T-helper 17 cell (primary cell): ENCODE results near the gene NDUFA6. TPM values are rescaled to one million over a fixed set of nuclear protein-coding genes. Genes with fewer than 3 reads are reported as not detected.
A peak's percentile ranks its signal among the peaks of the same experiment; 100 is the strongest.
"Not testable (repeated sequence)": the region's sequence is repeated elsewhere in the genome, so short reads cannot be mapped to it uniquely, and the experiment has no call there.

Experiments
- ATAC-seq: fragments of 150-1000 bp; cut with Tn5 transposase; 2 replicates; pipeline ENCODE4 v1.10.0; 2021; ENCODE audit warnings: mild to moderate bottlenecking, moderate library complexity
- DNase-seq, 3 donors: peaks; one replicate each; pipeline versions ENCODE4 v3.0.0 to v3.0.0-alpha.2; 2020 to 2021
- H3K9me3 ChIP-seq: one replicate; pipeline ENCODE4 v1.7.0; 2013; ENCODE audit warnings: low read length, mild to moderate bottlenecking; ENCODE audit not compliant: control insufficient read depth, poor library complexity, severe bottlenecking
- H3K27ac Mint-ChIP-seq: one replicate; pipeline ENCODE4 v1.8.0; 2022; ENCODE audit warnings: mild to moderate bottlenecking, moderate library complexity, mixed read lengths
- H3K27me3 Mint-ChIP-seq: one replicate; pipeline ENCODE4 v1.8.0; 2022; ENCODE audit warnings: mixed read lengths
- H3K36me3 Mint-ChIP-seq: one replicate; pipeline ENCODE4 v1.8.0; 2022; ENCODE audit warnings: low read depth, mixed read lengths
- H3K4me1 Mint-ChIP-seq: one replicate; pipeline ENCODE4 v1.8.0; 2022; ENCODE audit warnings: mild to moderate bottlenecking, mixed read lengths
- H3K4me3 Mint-ChIP-seq: one replicate; pipeline ENCODE4 v1.8.0; 2022; ENCODE audit warnings: mild to moderate bottlenecking, moderate library complexity, mixed read lengths
- total RNA-seq, 4 donors: library from RNA in 2 of 4; stranded (reverse) in 2 of 4; gene quantifications; one replicate each; pipeline ENCODE4 v1.2.3 and lab custom pipeline; 2022 to 2026

NDUFA6 gene
- total RNA-seq (10 to 100 TPM; 47.6 to 59.1 TPM), total RNA-seq (lab: John Stamatoyannopoulos, UW) (38.0 to 97.6 reads per million in 2 donors)

GRCh38 chr22:42090596-42091454 is at the start of gene NDUFA6:
Gene NDUFA6 (minus strand): TSS chr22:42090772. CDS start chr22:42090744, 28 bp downstream.
- Mint-ChIP-seq H3K27me3 (no peaks in the 10 kb centered on the region), H3K4me1 (peaks cover 24% of the 10 kb centered on the region), H3K27ac (peak within 1 kb of the TSS; percentile 95), H3K36me3 (peaks cover 4% of the 10 kb centered on the region), H3K4me3 (peak within 1 kb of the TSS; percentile 97)
- no peaks in the 10 kb centered on the region for H3K9me3 ChIP-seq
- peak; percentile 89 for ATAC-seq
- peak; percentile 94 to 98 (median 95) for DNase-seq

GRCh38 chr22:42140153-42140552 is 49.6 kb upstream of the NDUFA6 start:
- not testable (repeated sequence) for ATAC-seq, H3K36me3 Mint-ChIP-seq, H3K27ac Mint-ChIP-seq, DNase-seq, H3K27me3 Mint-ChIP-seq, H3K4me1 Mint-ChIP-seq, H3K4me3 Mint-ChIP-seq, H3K9me3 ChIP-seq

GRCh38 chr22:42139508-42139907 is 48.9 kb upstream of the NDUFA6 start:
- not testable (repeated sequence) for H3K4me1 Mint-ChIP-seq, DNase-seq, H3K4me3 Mint-ChIP-seq, H3K27me3 Mint-ChIP-seq, H3K9me3 ChIP-seq, H3K27ac Mint-ChIP-seq, H3K36me3 Mint-ChIP-seq, ATAC-seq

GRCh38 chr22:42138972-42139371 is 48.4 kb upstream of the NDUFA6 start:
- Mint-ChIP-seq H3K36me3 (no peaks in the 10 kb centered on the region), H3K4me3 (no peak overlapping the region), H3K27ac (no peak overlapping the region), H3K27me3 (no peaks in the 10 kb centered on the region), H3K4me1 (no peaks in the 10 kb centered on the region)
- DNase-seq (no peak), ATAC-seq (no peak)
- H3K9me3 ChIP-seq, result no peaks in the 10 kb centered on the region

- H3K4me3 Mint-ChIP-seq, result no peak overlapping the region
- no peaks in the 10 kb centered on the region for H3K27me3 Mint-ChIP-seq
Measured at GRCh38 chr22:42138122-42138770, 47.7 kb upstream of the NDUFA6 start.

GRCh38 chr22:42135688-42136087 is 45.1 kb upstream of the NDUFA6 start:
- not testable (repeated sequence) for H3K27ac Mint-ChIP-seq, H3K36me3 Mint-ChIP-seq, DNase-seq, H3K4me1 Mint-ChIP-seq, H3K9me3 ChIP-seq, H3K27me3 Mint-ChIP-seq, ATAC-seq, H3K4me3 Mint-ChIP-seq

More at GRCh38 chr22:42138122-42138770, 47.7 kb upstream of the NDUFA6 start:
- H3K9me3 ChIP-seq, result no peaks in the 10 kb centered on the region
- DNase-seq (no peak), ATAC-seq (no peak)
- no peak overlapping the region for H3K27ac Mint-ChIP-seq
- no peaks in the 10 kb centered on the region for H3K36me3 Mint-ChIP-seq
- H3K4me1 Mint-ChIP-seq, result peaks cover under 1% of the 10 kb centered on the region

GRCh38 chr22:42134100-42135020 is 43.8 kb upstream of the NDUFA6 start:
- Mint-ChIP-seq H3K27ac (peak overlapping the region; percentile 80), H3K4me3 (no peak overlapping the region)

GRCh38 chr22:42132457-42132856 is 41.9 kb upstream of the NDUFA6 start:
- no peak for ATAC-seq
- no peak for DNase-seq
- no peaks in the 10 kb centered on the region for H3K9me3 ChIP-seq
- H3K27me3 Mint-ChIP-seq, result no peaks in the 10 kb centered on the region
- H3K4me3 Mint-ChIP-seq, result no peak overlapping the region
- H3K27ac Mint-ChIP-seq, result no peak overlapping the region
- H3K4me1 Mint-ChIP-seq, result peaks cover 9% of the 10 kb centered on the region
- H3K36me3 Mint-ChIP-seq, result no peaks in the 10 kb centered on the region

More at GRCh38 chr22:42134100-42135020, 43.8 kb upstream of the NDUFA6 start:
- DNase-seq (no peak), ATAC-seq (no peak)
- Mint-ChIP-seq H3K4me1 (peaks cover 9% of the 10 kb centered on the region), H3K36me3 (no peaks in the 10 kb centered on the region), H3K27me3 (no peaks in the 10 kb centered on the region)
- no peaks in the 10 kb centered on the region for H3K9me3 ChIP-seq

- H3K9me3 ChIP-seq, result no peaks in the 10 kb centered on the region
- H3K27me3 Mint-ChIP-seq, result no peaks in the 10 kb centered on the region
- H3K36me3 Mint-ChIP-seq, result no peaks in the 10 kb centered on the region
- ATAC-seq, result no peak
- peak overlapping the region; percentile 39 for H3K27ac Mint-ChIP-seq
- H3K4me1 Mint-ChIP-seq, result peaks cover 9% of the 10 kb centered on the region
- no peak for DNase-seq
- H3K4me3 Mint-ChIP-seq, result no peak overlapping the region
Measured at GRCh38 chr22:42131562-42131961, 41.0 kb upstream of the NDUFA6 start.

GRCh38 chr22:42130639-42131431 is 40.3 kb upstream of the NDUFA6 start, which contains the start of gene CYP2D6:
Gene CYP2D6 (minus strand): TSS chr22:42130810. CDS start chr22:42130791, 19 bp downstream.
- not testable (repeated sequence) for H3K36me3 Mint-ChIP-seq, DNase-seq, H3K27me3 Mint-ChIP-seq, H3K4me1 Mint-ChIP-seq, ATAC-seq, H3K4me3 Mint-ChIP-seq, H3K9me3 ChIP-seq
- peak within 1 kb of the TSS; percentile 39 for H3K27ac Mint-ChIP-seq

- not testable (repeated sequence) for H3K9me3 ChIP-seq, H3K27me3 Mint-ChIP-seq, H3K36me3 Mint-ChIP-seq, DNase-seq, H3K4me3 Mint-ChIP-seq, H3K4me1 Mint-ChIP-seq, ATAC-seq
- H3K27ac Mint-ChIP-seq, result peak overlapping the region; percentile 39
Measured at GRCh38 chr22:42130182-42130581, 39.6 kb upstream of the NDUFA6 start.
